Esophagus squamous epithelium (tissue), 5 donors: ENCODE results near the gene AMHR2. TPM values are rescaled to one million over a fixed set of nuclear protein-coding genes. Genes with fewer than 3 reads are reported as not detected.

Source experiments
- DNase-seq: peaks from one replicate; lab custom pipeline; 2025; lab: John Stamatoyannopoulos, UW
- H3K27ac ChIP-seq, 4 donors: fragments of 200-600 bp; sonication (generic); one replicate each; pipeline ENCODE4 v1.5.1; 2016 to 2019; ENCODE audit warnings: mild to moderate bottlenecking in 1 of 4
- H3K27me3 ChIP-seq, 4 donors: fragments of 200-600 bp; sonication (generic); 1 replicate in 3 of 4; 2 replicates in 1 of 4; pipeline versions ENCODE4 v1.5.1 to v1.6.0; 2017 to 2021; ENCODE audit warnings: antibody characterized with exemption in 1 of 4
- H3K36me3 ChIP-seq, 3 donors: fragments of 200-600 bp; sonication (generic); one replicate each; pipeline ENCODE4 v1.5.1; 2016 to 2019
- H3K4me1 ChIP-seq, 3 donors: fragments of 200-600 bp; sonication (generic); one replicate each; pipeline ENCODE4 v1.5.1; 2017 to 2019
- H3K4me3 ChIP-seq, 4 donors: fragments of 200-600 bp; sonication (generic); 1 replicate in 3 of 4; 2 replicates in 1 of 4; pipeline ENCODE4 v1.5.1; 2016 to 2019; ENCODE audit warnings: mild to moderate bottlenecking in 2 of 4, moderate library complexity in 1 of 4
- H3K9me3 ChIP-seq, 3 donors: fragments of 200-600 bp; sonication (generic); one replicate each; pipeline ENCODE4 v1.5.1; 2016 to 2019
- POLR2A ChIP-seq, 4 donors: fragments of 450-650 bp; IDR thresholded peaks; one replicate each; pipeline ENCODE4 v1.6.1; 2017; ENCODE audit warnings: antibody characterized with exemption in 4 of 4, mild to moderate bottlenecking in 4 of 4, moderate library complexity in 3 of 4
- WGBS, 2 donors: methylation state at CpG; one replicate each; pipeline ENCODE4 v1.1.5; 2018; 5-methylcytosine and 5-hydroxymethylcytosine counted together
- intact Hi-C: fragments of 100-400 bp; cut with DNase I; formaldehyde crosslinking; loops from one replicate; pipeline ENCODE4 v1.15.0; 2022
- total RNA-seq, 4 donors: library from RNA; depleted of rRNA; stranded (reverse); fragments of >200 nt; gene quantifications; one replicate each; pipeline ENCODE4 v1.1.0, GENCODE V29; 2016
- TF ChIP-seq, protein P1 (sequence below), 6 experiments: fragments of 450-650 bp in 4 of 6; fragments of 200-600 bp in 2 of 6; sonication (generic) in 2 of 6; IDR thresholded peaks; one replicate each; pipeline ENCODE4 v1.5.1; 2016 to 2019; ENCODE audit warnings: antibody characterized with exemption in 6 of 6, mild to moderate bottlenecking in 4 of 6, moderate library complexity in 4 of 6
- donor health status: DM: yes; HTN: yes; CAD: no.

The AMHR2 gene
- total RNA-seq, 4 donors from 2014 or later = 0.76 TPM; not detected in 3

DNA sequence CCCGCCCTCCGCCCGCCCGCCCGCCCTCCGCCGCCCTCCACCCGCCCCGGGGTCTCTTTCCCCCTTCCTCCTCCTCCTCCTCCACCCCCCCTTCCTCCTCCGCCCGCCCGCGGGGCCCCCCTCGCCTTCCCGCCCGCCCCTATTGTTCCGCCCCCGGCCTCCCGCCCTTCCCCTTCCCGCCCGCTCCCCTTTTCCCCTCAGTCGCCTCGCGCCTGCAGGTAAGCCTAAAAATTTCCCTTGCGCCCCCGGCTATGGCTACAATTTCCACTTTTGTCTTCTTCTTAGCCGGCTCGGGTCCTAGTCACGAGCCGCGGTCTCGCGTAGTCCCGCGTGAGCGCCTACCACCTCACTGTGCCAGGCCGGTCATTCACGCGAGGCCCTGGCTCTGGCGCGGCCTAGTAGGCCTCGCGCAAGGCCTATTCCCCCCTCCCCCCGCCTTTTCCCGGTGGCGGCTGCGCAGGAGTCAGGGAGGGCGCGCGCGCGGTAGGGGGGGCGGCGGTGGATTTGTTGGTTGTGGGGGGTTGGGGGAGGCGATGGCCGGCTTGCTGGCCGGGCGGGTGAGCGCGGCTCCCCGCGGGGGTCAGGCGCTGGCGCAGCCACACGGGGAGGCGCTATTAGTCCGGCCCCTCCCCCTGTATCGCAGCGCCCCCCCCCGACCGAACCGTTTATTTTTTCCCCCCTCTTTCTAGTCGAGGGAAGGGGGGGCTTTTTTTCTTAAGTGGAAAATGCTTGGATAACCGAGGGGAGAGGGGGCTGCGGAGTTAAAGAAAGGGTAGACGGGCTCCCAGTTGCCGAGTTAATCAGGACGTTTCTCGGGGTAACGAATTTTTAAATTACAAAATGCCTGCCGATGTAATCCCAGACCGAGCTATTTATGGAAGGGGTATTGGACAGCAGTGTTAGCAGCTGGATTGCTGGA, 28.8 kb downstream of the AMHR2 start:
- H3K36me3 ChIP-seq = peaks cover 19 to 53% (median 30%) of the 10 kb centered on the region in 3 donors
- peak overlapping the region; percentile 95 to 99 (median 98) for H3K27ac ChIP-seq
- H3K9me3 ChIP-seq = no peaks in the 10 kb centered on the region
- no peaks in the 10 kb centered on the region for H3K27me3 ChIP-seq
- peaks cover 12 to 41% (median 20%) of the 10 kb centered on the region in 3 donors for H3K4me1 ChIP-seq
- peak; percentile 49 for DNase-seq
- intact Hi-C loops = loop anchor here (10.0 kb wide), 1 partner anchor 52 kb away; the partner anchor contains the start of genes NPFF and TARBP2
- TF ChIP-seq, protein P1, sequence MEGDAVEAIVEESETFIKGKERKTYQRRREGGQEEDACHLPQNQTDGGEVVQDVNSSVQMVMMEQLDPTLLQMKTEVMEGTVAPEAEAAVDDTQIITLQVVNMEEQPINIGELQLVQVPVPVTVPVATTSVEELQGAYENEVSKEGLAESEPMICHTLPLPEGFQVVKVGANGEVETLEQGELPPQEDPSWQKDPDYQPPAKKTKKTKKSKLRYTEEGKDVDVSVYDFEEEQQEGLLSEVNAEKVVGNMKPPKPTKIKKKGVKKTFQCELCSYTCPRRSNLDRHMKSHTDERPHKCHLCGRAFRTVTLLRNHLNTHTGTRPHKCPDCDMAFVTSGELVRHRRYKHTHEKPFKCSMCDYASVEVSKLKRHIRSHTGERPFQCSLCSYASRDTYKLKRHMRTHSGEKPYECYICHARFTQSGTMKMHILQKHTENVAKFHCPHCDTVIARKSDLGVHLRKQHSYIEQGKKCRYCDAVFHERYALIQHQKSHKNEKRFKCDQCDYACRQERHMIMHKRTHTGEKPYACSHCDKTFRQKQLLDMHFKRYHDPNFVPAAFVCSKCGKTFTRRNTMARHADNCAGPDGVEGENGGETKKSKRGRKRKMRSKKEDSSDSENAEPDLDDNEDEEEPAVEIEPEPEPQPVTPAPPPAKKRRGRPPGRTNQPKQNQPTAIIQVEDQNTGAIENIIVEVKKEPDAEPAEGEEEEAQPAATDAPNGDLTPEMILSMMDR (IDR thresholded peaks at IDR 0.05) = peak in 5 of 6 experiments; percentile 13 to 59 (median 22)
- TF ChIP-seq POLR2A (IDR thresholded peaks at IDR 0.05) = no peak
- H3K4me3 ChIP-seq = peak overlapping the region; percentile 78 to 90 (median 85)
- WGBS, 2 donors = 0% methylated on average over 2 to 31 of the region's 82 CpGs

DNA sequence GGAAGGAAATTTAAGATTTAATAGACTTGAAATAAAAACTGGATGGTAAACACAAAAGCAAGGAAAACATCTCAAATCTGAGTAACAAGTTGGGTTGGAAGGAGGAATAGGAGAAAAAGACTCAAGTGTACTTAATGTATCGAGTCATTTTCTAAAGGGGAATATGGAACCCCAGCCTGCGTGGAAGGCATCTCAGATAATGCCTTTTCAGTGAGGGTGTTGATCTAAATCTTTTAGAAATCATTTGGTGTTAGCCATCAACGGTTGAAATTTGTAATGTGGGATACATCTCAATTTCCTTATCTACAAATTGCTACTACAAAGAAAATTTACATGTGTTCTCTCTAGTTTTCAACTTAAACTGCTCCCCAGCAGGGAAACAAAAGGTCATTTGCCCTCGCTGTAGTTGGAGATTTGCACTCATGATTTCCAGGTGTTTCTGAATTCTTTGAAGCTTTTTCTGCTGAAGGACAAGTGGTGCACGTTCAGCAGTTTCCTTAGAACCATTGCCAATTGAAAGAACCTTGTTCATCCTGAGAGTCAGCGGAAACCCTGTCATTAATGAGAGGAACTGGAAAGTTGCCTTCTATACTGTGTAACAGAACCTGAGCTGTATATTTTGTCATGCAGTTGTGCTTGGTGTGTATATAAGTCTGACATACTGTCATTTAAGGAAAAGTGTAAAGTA, 30.4 kb downstream of the AMHR2 start:
- Histone ChIP-seq H3K4me3 (peak overlapping the region in 3 of 4 donors; percentile 84 to 90 (median 86)), H3K36me3 (peaks cover 32 to 53% (median 47%) of the 10 kb centered on the region in 3 donors), H3K27me3 (no peaks in the 10 kb centered on the region), H3K4me1 (peaks cover 12 to 41% (median 20%) of the 10 kb centered on the region in 3 donors), H3K9me3 (no peaks in the 10 kb centered on the region), H3K27ac (peak overlapping the region in 1 of 4 donors; percentile 99)
- TF ChIP-seq, protein P1 (IDR thresholded peaks at IDR 0.05) = no peak
- no peak for TF ChIP-seq POLR2A (IDR thresholded peaks at IDR 0.05)
- no peak for DNase-seq
- WGBS, 2 donors = 22 to 27% methylated on average over 6 of the region's 6 CpGs
- intact Hi-C loops = loop anchor here (10.0 kb wide), 1 partner anchor 51 kb away; the partner anchor contains the start of genes NPFF and TARBP2

DNA sequence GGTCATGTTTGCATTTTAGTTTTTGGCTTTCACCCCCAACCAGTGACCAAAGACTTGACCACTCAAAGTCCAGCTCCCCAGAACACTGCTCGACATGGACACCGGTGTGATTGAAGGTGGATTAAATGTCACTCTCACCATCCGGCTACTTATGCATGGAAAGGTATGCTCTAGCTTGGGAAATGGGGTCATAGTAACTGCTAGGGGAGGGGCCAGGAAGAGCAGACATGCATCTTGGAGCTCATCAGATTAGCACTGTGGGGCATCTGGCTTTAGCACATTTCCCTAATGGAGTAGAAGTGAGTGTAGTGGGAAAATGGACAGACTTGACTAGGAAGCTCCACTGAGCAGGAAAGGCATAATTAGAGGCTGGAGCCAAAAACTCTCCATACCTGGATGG, 31.1 kb downstream of the AMHR2 start:
- H3K4me1 ChIP-seq = peaks cover 12 to 41% (median 20%) of the 10 kb centered on the region in 3 donors
- H3K36me3 ChIP-seq = peaks cover 33 to 58% (median 53%) of the 10 kb centered on the region in 3 donors
- no peak for DNase-seq
- intact Hi-C loops = loop anchor here (10.0 kb wide), 1 partner anchor 50 kb away; the partner anchor contains the start of genes NPFF and TARBP2
- no peak overlapping the region for H3K27ac ChIP-seq
- no peaks in the 10 kb centered on the region for H3K27me3 ChIP-seq
- 46 to 63% methylated on average over 3 of the region's 3 CpGs for WGBS, 2 donors
- H3K4me3 ChIP-seq = peak overlapping the region in 1 of 4 donors; percentile 10
- H3K9me3 ChIP-seq = no peaks in the 10 kb centered on the region
- TF ChIP-seq, protein P1 (IDR thresholded peaks at IDR 0.05) = no peak
- TF ChIP-seq POLR2A (IDR thresholded peaks at IDR 0.05) = no peak

DNA sequence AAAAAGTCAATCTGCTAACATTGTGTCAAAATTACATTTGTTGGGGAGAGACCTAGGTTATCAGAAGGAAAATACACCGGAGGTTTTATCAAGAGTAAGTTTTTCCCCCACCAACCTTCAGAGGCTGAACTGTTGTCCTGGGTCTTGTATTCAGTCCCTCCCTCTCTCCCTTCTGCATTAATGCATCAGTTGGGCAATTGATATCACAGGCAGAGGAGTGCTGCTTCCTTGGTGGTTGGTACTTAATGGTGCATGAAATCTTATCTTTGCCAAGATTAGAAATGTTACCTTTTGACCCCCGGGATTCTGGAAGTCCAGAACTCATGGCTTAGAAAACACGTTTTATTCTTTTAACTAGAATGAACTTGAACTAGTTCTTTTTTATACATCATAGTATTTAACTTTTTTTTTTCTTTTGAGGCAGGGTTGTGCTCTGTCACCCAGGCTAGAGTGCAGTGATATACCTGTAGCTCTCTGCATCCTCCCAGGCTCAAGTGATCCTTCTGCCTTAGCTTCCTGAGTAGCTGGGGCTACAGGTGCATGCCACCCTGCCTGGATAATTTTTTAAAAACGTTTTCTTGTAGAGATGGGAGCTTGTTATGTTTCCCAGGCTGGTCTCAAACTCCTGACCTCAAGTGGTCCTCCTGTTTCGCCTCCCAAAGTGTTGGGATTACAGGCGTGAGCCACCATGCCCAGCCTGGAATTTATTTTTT, 33.2 kb downstream of the AMHR2 start:
- intact Hi-C loops = loop anchor here (10.0 kb wide), 1 partner anchor 48 kb away; the partner anchor contains the start of genes NPFF and TARBP2
- no peak for TF ChIP-seq POLR2A (IDR thresholded peaks at IDR 0.05)
- TF ChIP-seq, protein P1 (IDR thresholded peaks at IDR 0.05) = no peak
- no peak overlapping the region for H3K4me3 ChIP-seq
- no peaks in the 10 kb centered on the region for H3K9me3 ChIP-seq
- no peak for DNase-seq
- 62 to 71% methylated on average over 6 of the region's 6 CpGs for WGBS, 2 donors
- peaks cover 53 to 79% (median 74%) of the 10 kb centered on the region in 3 donors for H3K36me3 ChIP-seq
- no peak overlapping the region for H3K27ac ChIP-seq
- H3K27me3 ChIP-seq = no peaks in the 10 kb centered on the region
- H3K4me1 ChIP-seq = peaks cover 12 to 44% (median 23%) of the 10 kb centered on the region in 3 donors
